ENCODE results near the gene NR6A1.
A peak's percentile ranks its signal among the peaks of the same experiment; 100 is the strongest.

DNA sequence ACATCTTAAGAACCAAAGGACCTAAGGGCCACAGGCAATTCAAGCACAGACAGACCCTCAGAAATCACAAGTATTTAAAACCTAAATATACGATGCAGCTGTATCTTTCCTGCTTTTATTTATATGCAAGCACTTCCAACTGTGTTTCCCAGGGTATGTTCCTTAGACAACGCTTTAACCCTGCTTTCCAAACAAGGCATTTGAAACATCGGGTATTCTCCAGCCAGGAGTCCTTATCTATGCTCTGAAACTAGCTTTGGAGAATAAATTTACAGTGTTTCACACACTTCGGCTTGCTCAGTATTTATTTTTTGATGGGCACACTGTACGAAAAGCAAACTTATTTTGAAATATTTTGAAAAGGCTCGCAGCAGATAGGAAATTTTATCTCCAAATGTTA, 13.5 kb downstream of the NR6A1 start:
- no peak for TF ChIP-seq POLR2AphosphoS5 (IDR thresholded peaks at IDR 0.05; ENCODE audit: low read depth, low read length)
- TF ChIP-seq, protein P1, sequence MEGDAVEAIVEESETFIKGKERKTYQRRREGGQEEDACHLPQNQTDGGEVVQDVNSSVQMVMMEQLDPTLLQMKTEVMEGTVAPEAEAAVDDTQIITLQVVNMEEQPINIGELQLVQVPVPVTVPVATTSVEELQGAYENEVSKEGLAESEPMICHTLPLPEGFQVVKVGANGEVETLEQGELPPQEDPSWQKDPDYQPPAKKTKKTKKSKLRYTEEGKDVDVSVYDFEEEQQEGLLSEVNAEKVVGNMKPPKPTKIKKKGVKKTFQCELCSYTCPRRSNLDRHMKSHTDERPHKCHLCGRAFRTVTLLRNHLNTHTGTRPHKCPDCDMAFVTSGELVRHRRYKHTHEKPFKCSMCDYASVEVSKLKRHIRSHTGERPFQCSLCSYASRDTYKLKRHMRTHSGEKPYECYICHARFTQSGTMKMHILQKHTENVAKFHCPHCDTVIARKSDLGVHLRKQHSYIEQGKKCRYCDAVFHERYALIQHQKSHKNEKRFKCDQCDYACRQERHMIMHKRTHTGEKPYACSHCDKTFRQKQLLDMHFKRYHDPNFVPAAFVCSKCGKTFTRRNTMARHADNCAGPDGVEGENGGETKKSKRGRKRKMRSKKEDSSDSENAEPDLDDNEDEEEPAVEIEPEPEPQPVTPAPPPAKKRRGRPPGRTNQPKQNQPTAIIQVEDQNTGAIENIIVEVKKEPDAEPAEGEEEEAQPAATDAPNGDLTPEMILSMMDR (IDR thresholded peaks at IDR 0.05; ENCODE audit: control extremely low read depth in 1 of 3, insufficient read depth in 1 of 3, low read depth in 1 of 3, low read length in 3 of 3), result no peak
- TF ChIP-seq RAD21 (IDR thresholded peaks at IDR 0.05 in 1 of 2, conservative IDR thresholded peaks at IDR 0.05 in 1 of 2; ENCODE audit: low read depth in 2 of 2, low read length in 2 of 2), result no peak
- TF ChIP-seq CBX5 (IDR thresholded peaks at IDR 0.05; ENCODE audit: low read depth, low read length), result no peak
- no peak for TF ChIP-seq HDAC6 (IDR thresholded peaks at IDR 0.05; ENCODE audit: low read depth, low read length)
- TF ChIP-seq, protein P2, sequence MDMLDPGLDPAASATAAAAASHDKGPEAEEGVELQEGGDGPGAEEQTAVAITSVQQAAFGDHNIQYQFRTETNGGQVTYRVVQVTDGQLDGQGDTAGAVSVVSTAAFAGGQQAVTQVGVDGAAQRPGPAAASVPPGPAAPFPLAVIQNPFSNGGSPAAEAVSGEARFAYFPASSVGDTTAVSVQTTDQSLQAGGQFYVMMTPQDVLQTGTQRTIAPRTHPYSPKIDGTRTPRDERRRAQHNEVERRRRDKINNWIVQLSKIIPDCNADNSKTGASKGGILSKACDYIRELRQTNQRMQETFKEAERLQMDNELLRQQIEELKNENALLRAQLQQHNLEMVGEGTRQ (IDR thresholded peaks at IDR 0.05; ENCODE audit: low read length), result no peak
- TF ChIP-seq CBX8 (IDR thresholded peaks at IDR 0.05; ENCODE audit: borderline replicate concordance, low read depth, low read length), result no peak
- TF ChIP-seq, protein P3, sequence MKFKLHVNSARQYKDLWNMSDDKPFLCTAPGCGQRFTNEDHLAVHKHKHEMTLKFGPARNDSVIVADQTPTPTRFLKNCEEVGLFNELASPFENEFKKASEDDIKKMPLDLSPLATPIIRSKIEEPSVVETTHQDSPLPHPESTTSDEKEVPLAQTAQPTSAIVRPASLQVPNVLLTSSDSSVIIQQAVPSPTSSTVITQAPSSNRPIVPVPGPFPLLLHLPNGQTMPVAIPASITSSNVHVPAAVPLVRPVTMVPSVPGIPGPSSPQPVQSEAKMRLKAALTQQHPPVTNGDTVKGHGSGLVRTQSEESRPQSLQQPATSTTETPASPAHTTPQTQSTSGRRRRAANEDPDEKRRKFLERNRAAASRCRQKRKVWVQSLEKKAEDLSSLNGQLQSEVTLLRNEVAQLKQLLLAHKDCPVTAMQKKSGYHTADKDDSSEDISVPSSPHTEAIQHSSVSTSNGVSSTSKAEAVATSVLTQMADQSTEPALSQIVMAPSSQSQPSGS (IDR thresholded peaks at IDR 0.05; ENCODE audit: low read length), result 0 out of 2 replicates have a peak, but pooled peaks have one; percentile 33
- TF ChIP-seq HDAC2 (IDR thresholded peaks at IDR 0.05; ENCODE audit: borderline replicate concordance in 1 of 2, low read depth in 2 of 2, low read length in 2 of 2), result 0 out of 4 replicates have a peak, but pooled peaks of 1 of the 2 experiments have one; percentile 57
- no peak for TF ChIP-seq TBP (IDR thresholded peaks at IDR 0.05; ENCODE audit: low read depth, low read length)

Measured in H1 (cell line).